Prostate gland (tissue), 2 donors: Measurements from ENCODE around the gene NAALADL2. TPM values are rescaled to one million over a fixed set of nuclear protein-coding genes. Genes with fewer than 3 reads are reported as not detected.

Experiments
- DNase-seq: peaks from one replicate; pipeline ENCODE4 v3.0.0-alpha.2; 2019; ENCODE audit warnings: low spot score
- H3K27ac ChIP-seq, 2 donors: fragments of 200-600 bp; sonication (generic); 2 replicates each; pipeline ENCODE4 v1.5.1; 2017 to 2019
- H3K27me3 ChIP-seq: fragments of 200-600 bp; sonication (generic); replicated peaks from 2 replicates; pipeline ENCODE4 v1.5.1; 2019; ENCODE audit not compliant: insufficient read depth
- H3K36me3 ChIP-seq, 2 donors: fragments of 200-600 bp; sonication (generic); 1 replicate in 1 of 2; 2 replicates in 1 of 2; pipeline versions ENCODE4 v1.5.1 to v1.8.1; 2017 to 2019
- H3K4me1 ChIP-seq: fragments of 200-600 bp; sonication (generic); replicated peaks from 2 replicates; pipeline ENCODE4 v1.5.1; 2019
- H3K4me3 ChIP-seq, 2 donors: fragments of 200-600 bp; sonication (generic); 2 replicates each; pipeline ENCODE4 v1.5.1; 2017 to 2019
- H3K9me3 ChIP-seq: fragments of 200-600 bp; sonication (generic); 2 replicates; pipeline ENCODE4 v1.5.1; 2017
- CTCF ChIP-seq, 4 experiments: fragments of 200-600 bp in 2 of 4; fragments of 450-650 bp in 2 of 4; sonication (generic) in 2 of 4; IDR thresholded peaks; 1 replicate in 3 of 4; 2 replicates in 1 of 4; pipeline ENCODE4 v1.5.1; 2016 to 2019; ENCODE audit warnings: antibody characterized with exemption in 4 of 4, mild to moderate bottlenecking in 2 of 4, moderate library complexity in 2 of 4
- POLR2A ChIP-seq: fragments of 450-650 bp; IDR thresholded peaks from one replicate; pipeline ENCODE4 v1.6.1; 2016; ENCODE audit warnings: antibody characterized with exemption, mild to moderate bottlenecking
- POLR2AphosphoS5 ChIP-seq: sonication (generic); formaldehyde crosslinking; IDR thresholded peaks from one replicate; pipeline ENCODE4 v1.6.1; 2017; ENCODE audit warnings: antibody characterized with exemption
- WGBS: methylation state at CpG from one replicate; pipeline ENCODE4 v1.1.5; 2018; 5-methylcytosine and 5-hydroxymethylcytosine counted together
- intact Hi-C: fragments of 100-400 bp; cut with DNase I; formaldehyde crosslinking; loops from one replicate; pipeline ENCODE4 v1.14.2; 2022
- total RNA-seq, 2 donors: library from RNA; depleted of rRNA; stranded (reverse); fragments of >200 nt; gene quantifications; one replicate each; pipeline ENCODE4 v1.1.0, GENCODE V29; 2016

NAALADL2 gene
- total RNA-seq, 2 donors from 2014 or later, result 12.2 to 20.2 TPM

- Histone ChIP-seq H3K27me3 (no peaks in the 10 kb centered on the region), H3K36me3 (no peaks in the 10 kb centered on the region), H3K9me3 (no peaks in the 10 kb centered on the region), H3K4me1 (no peaks in the 10 kb centered on the region), H3K4me3 (no peak overlapping the region), H3K27ac (no peak overlapping the region)
- TF ChIP-seq POLR2AphosphoS5 (no peak), CTCF (IDR thresholded peaks at IDR 0.05) (no peak), POLR2A (no peak)
- no peak for DNase-seq
- intact Hi-C loops, result no loop called here
- WGBS, result 98% methylated on average over 1 of the region's 1 CpG
These were observed 693.8 kb downstream of the NAALADL2 start for GRCh38 chr3:175552929-175553328.

GRCh38 chr3:175554801-175555200 lies 695.7 kb downstream of the NAALADL2 start:
- no peaks in the 10 kb centered on the region for H3K27me3 ChIP-seq
- H3K9me3 ChIP-seq, result no peaks in the 10 kb centered on the region
- no peak overlapping the region for H3K4me3 ChIP-seq
- intact Hi-C loops, result no loop called here
- no peak for DNase-seq
- no peak overlapping the region for H3K27ac ChIP-seq
- TF ChIP-seq POLR2A (no peak), CTCF (IDR thresholded peaks at IDR 0.05) (no peak), POLR2AphosphoS5 (no peak)
- H3K4me1 ChIP-seq, result no peaks in the 10 kb centered on the region
- H3K36me3 ChIP-seq, result no peaks in the 10 kb centered on the region

GRCh38 chr3:175558261-175558660 lies 699.1 kb downstream of the NAALADL2 start:
- no peak for DNase-seq
- no peak overlapping the region for H3K4me3 ChIP-seq
- H3K27ac ChIP-seq, result no peak overlapping the region
- no peaks in the 10 kb centered on the region for H3K9me3 ChIP-seq
- H3K4me1 ChIP-seq, result no peaks in the 10 kb centered on the region
- no peak for TF ChIP-seq CTCF (IDR thresholded peaks at IDR 0.05)
- TF ChIP-seq POLR2AphosphoS5, result no peak
- TF ChIP-seq POLR2A, result no peak
- intact Hi-C loops, result no loop called here
- WGBS, result 97% methylated on average over 1 of the region's 1 CpG
- no peaks in the 10 kb centered on the region for H3K36me3 ChIP-seq
- no peaks in the 10 kb centered on the region for H3K27me3 ChIP-seq

- H3K27ac ChIP-seq, result no peak overlapping the region
- H3K4me3 ChIP-seq, result no peak overlapping the region
- H3K36me3 ChIP-seq, result no peaks in the 10 kb centered on the region
- no peaks in the 10 kb centered on the region for H3K27me3 ChIP-seq
- no peaks in the 10 kb centered on the region for H3K9me3 ChIP-seq
- no peaks in the 10 kb centered on the region for H3K4me1 ChIP-seq
- TF ChIP-seq POLR2AphosphoS5, result no peak
- no peak for TF ChIP-seq CTCF (IDR thresholded peaks at IDR 0.05)
- TF ChIP-seq POLR2A, result no peak
- intact Hi-C loops, result no loop called here
- DNase-seq, result no peak
These were observed 705.2 kb downstream of the NAALADL2 start for GRCh38 chr3:175564363-175564762.

- intact Hi-C loops, result no loop called here
- Histone ChIP-seq H3K4me1 (no peaks in the 10 kb centered on the region), H3K27ac (no peak overlapping the region), H3K9me3 (no peaks in the 10 kb centered on the region), H3K27me3 (no peaks in the 10 kb centered on the region), H3K36me3 (no peaks in the 10 kb centered on the region), H3K4me3 (no peak overlapping the region)
- no peak for DNase-seq
- TF ChIP-seq POLR2AphosphoS5 (no peak), CTCF (IDR thresholded peaks at IDR 0.05) (no peak), POLR2A (no peak)
These were observed 712.0 kb downstream of the NAALADL2 start for GRCh38 chr3:175571096-175571495.
